ENCODE measurements around the gene SCO2.

Gene SCO2

GRCh38 chr22:50483556-50483955 lies 41.8 kb downstream of the SCO2 start:
- Histone ChIP-seq H3K27ac (ENCODE audit: insufficient read depth in 1 of 2, low read depth in 1 of 2, low read length in 2 of 2, poor library complexity in 1 of 2, severe bottlenecking in 2 of 2) (no peak overlapping the region), H3K9me3 (ENCODE audit: control extremely low read depth in 1 of 5, control insufficient read depth in 4 of 5, insufficient read depth in 2 of 5, low read depth in 1 of 5, low read length in 4 of 5) (no peaks in the 10 kb centered on the region), H3K27me3 (replicated peaks in 2 of 5; ENCODE audit: control insufficient read depth in 4 of 5, insufficient read depth in 5 of 5, low read length in 4 of 5) (peaks cover 0 to 51% (median 22%) of the 10 kb centered on the region in 5 experiments), H3K4me1 (ENCODE audit: control extremely low read depth in 1 of 4, control insufficient read depth in 4 of 4, insufficient read depth in 4 of 4, low read length in 3 of 4) (peaks cover 0 to 23% (median 18%) of the 10 kb centered on the region in 4 experiments), H3K36me3 (ENCODE audit: control insufficient read depth in 4 of 4, insufficient read depth in 4 of 4, low read length in 3 of 4) (no peaks in the 10 kb centered on the region), H3K4me3 (ENCODE audit: control insufficient read depth in 1 of 7, extremely low read depth in 1 of 7, insufficient read depth in 4 of 7, low read depth in 2 of 7, low read length in 6 of 7) (no peak overlapping the region)
- 97% methylated on average over 8 of the region's 8 CpGs for WGBS (ENCODE audit: insufficient coverage)
- POLR2A ChIA-PET: no interaction called here
- DNase-seq: no peak
- CTCF ChIA-PET: interaction anchor here (0.6 to 3.9 kb wide), 5 partner anchors 10 to 133 kb away, joined by 3 to 20 read pairs (median 3); no protein-coding TSS in a partner anchor

- CTCF ChIA-PET: interaction anchor here (1.0 to 1.1 kb wide), 3 partner anchors 10 to 126 kb away, joined by 3 to 4 read pairs (median 3); no protein-coding TSS in a partner anchor
- Histone ChIP-seq H3K27me3 (replicated peaks in 2 of 5; ENCODE audit: control insufficient read depth in 4 of 5, insufficient read depth in 5 of 5, low read length in 4 of 5) (peaks cover 0 to 53% (median 22%) of the 10 kb centered on the region in 5 experiments), H3K27ac (ENCODE audit: insufficient read depth in 1 of 2, low read depth in 1 of 2, low read length in 2 of 2, poor library complexity in 1 of 2, severe bottlenecking in 2 of 2) (no peak overlapping the region), H3K36me3 (ENCODE audit: control insufficient read depth in 4 of 4, insufficient read depth in 4 of 4, low read length in 3 of 4) (no peaks in the 10 kb centered on the region), H3K4me1 (ENCODE audit: control extremely low read depth in 1 of 4, control insufficient read depth in 4 of 4, insufficient read depth in 4 of 4, low read length in 3 of 4) (peaks cover 0 to 23% (median 18%) of the 10 kb centered on the region in 4 experiments), H3K4me3 (ENCODE audit: control insufficient read depth in 1 of 7, extremely low read depth in 1 of 7, insufficient read depth in 4 of 7, low read depth in 2 of 7, low read length in 6 of 7) (no peak overlapping the region), H3K9me3 (ENCODE audit: control extremely low read depth in 1 of 5, control insufficient read depth in 4 of 5, insufficient read depth in 2 of 5, low read depth in 1 of 5, low read length in 4 of 5) (no peaks in the 10 kb centered on the region)
- POLR2A ChIA-PET: no interaction called here
- 95% methylated on average over 10 of the region's 10 CpGs for WGBS (ENCODE audit: insufficient coverage)
- DNase-seq: no peak
These were observed 42.3 kb downstream of the SCO2 start for GRCh38 chr22:50483106-50483505.

DNA sequence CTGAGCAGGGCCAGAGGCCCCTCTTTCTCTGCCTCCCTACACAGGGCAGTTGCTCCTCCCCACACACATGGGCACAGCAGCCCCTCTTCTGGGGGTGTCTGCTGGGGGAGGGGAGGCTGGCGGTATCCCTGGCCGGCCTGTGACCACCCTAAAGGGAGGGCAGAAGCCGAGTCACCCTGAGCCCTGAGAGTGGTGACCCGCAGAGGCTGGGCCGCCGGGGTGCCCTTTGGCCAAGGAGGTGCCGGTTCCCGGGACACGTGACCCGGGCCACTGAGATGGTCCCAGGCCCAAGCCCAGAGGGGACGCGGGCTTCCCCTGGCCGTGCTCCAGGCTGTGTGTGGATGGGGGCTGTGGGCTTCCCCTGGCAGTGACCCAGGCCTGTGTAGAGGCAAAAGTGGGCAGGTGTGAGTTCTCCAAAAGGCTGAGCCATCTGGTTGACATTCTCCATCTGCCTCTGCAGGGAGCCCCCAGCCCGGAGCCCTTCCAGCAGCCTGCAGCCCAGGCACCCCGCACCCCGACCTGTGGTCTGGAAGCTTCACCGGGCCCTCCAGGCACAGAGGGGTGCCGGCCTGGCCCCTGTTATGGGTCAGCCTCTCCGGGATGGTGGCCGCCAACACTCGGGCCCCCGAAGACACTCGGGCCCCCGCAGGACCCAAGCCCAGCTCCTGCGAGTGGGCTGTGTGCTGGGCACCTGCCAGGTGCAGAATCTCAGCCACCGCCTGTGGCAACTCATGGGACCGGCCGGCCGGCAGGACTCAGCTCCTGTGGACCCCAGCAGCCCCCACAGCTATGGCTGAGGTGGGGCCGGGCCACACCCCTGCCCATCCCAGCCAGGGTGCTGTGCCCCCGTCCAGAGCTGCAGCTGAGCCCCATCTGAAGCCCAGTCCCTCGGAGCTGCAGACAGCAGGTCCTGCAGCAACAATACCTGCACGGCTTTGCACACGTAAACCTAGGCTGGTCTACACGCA lies 43.0 kb downstream of the SCO2 start:
- Histone ChIP-seq H3K4me3 (ENCODE audit: control insufficient read depth in 1 of 7, extremely low read depth in 1 of 7, insufficient read depth in 4 of 7, low read depth in 2 of 7, low read length in 6 of 7) (peak overlapping the region in 2 of 7 experiments; percentile 56 to 65), H3K9me3 (ENCODE audit: control extremely low read depth in 1 of 5, control insufficient read depth in 4 of 5, insufficient read depth in 2 of 5, low read depth in 1 of 5, low read length in 4 of 5) (no peaks in the 10 kb centered on the region), H3K36me3 (ENCODE audit: control insufficient read depth in 4 of 4, insufficient read depth in 4 of 4, low read length in 3 of 4) (no peaks in the 10 kb centered on the region), H3K27me3 (replicated peaks in 2 of 5; ENCODE audit: control insufficient read depth in 4 of 5, insufficient read depth in 5 of 5, low read length in 4 of 5) (peaks cover 0 to 53% (median 22%) of the 10 kb centered on the region in 5 experiments), H3K4me1 (ENCODE audit: control extremely low read depth in 1 of 4, control insufficient read depth in 4 of 4, insufficient read depth in 4 of 4, low read length in 3 of 4) (peaks cover 0 to 23% (median 18%) of the 10 kb centered on the region in 4 experiments), H3K27ac (ENCODE audit: insufficient read depth in 1 of 2, low read depth in 1 of 2, low read length in 2 of 2, poor library complexity in 1 of 2, severe bottlenecking in 2 of 2) (no peak overlapping the region)
- ChIA-PET CTCF (interaction anchor here (1.0 to 1.1 kb wide), 3 partner anchors 9 to 126 kb away, joined by 3 to 4 read pairs (median 3); no protein-coding TSS in a partner anchor), POLR2A (no interaction called here)
- 77% methylated on average over 34 of the region's 35 CpGs for WGBS (ENCODE audit: insufficient coverage)
- DNase-seq: peak in 2 of 3 donors; percentile 66 to 67

GRCh38 chr22:50481440-50482106 lies 43.8 kb downstream of the SCO2 start, which contains the start of gene ADM2:
Gene ADM2 (plus strand): TSS chr22:50481543. CDS start chr22:50481848, 305 bp downstream.
- CTCF ChIA-PET: interaction anchor here (1.4 kb wide), 1 partner anchor 19 kb away, joined by 5 read pairs; no protein-coding TSS in a partner anchor
- POLR2A ChIA-PET: interaction anchor here (0.7 kb wide), 1 partner anchor 13 kb away, joined by 4 read pairs; no protein-coding TSS in a partner anchor
- 4% methylated on average over 50 of the region's 70 CpGs for WGBS (ENCODE audit: insufficient coverage)
- DNase-seq: peak in 2 of 3 donors; percentile 50 to 54
- H3K9me3 ChIP-seq (ENCODE audit: control extremely low read depth in 1 of 5, control insufficient read depth in 4 of 5, insufficient read depth in 2 of 5, low read depth in 1 of 5, low read length in 4 of 5): no peaks in the 10 kb centered on the region
- H3K27ac ChIP-seq (ENCODE audit: insufficient read depth in 1 of 2, low read depth in 1 of 2, low read length in 2 of 2, poor library complexity in 1 of 2, severe bottlenecking in 2 of 2): no peak within 1 kb of the TSS
- H3K36me3 ChIP-seq (ENCODE audit: control insufficient read depth in 4 of 4, insufficient read depth in 4 of 4, low read length in 3 of 4): no peaks in the 10 kb centered on the region
- peaks cover 0 to 23% (median 18%) of the 10 kb centered on the region in 4 experiments for H3K4me1 ChIP-seq (ENCODE audit: control extremely low read depth in 1 of 4, control insufficient read depth in 4 of 4, insufficient read depth in 4 of 4, low read length in 3 of 4)
- H3K4me3 ChIP-seq (ENCODE audit: control insufficient read depth in 1 of 7, extremely low read depth in 1 of 7, insufficient read depth in 4 of 7, low read depth in 2 of 7, low read length in 6 of 7): peak within 1 kb of the TSS in 6 of 7 experiments; percentile 6 to 65 (median 54)
- peaks cover 0 to 53% (median 22%) of the 10 kb centered on the region in 5 experiments for H3K27me3 ChIP-seq (replicated peaks in 2 of 5; ENCODE audit: control insufficient read depth in 4 of 5, insufficient read depth in 5 of 5, low read length in 4 of 5)

DNA sequence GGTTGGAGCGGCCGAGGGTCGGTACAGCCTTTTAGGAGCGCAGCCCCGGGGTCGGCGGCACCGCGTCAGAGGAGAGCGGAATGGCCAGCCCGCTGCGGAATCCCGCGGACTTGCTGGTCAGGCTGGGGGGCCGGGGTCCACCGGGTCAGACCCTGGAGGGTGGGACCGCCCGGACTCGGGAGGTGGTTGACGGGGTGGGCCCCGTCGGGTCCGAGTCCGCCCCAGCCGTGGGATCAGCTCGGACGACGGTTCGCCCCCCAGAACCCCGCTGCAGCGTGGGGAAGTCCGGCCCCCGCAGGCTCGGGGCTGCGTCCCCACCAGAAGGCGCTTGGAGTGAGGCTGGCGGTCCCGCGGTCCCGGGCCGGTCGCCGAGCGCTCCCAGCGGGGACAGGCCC lies 44.4 kb downstream of the SCO2 start:
- Histone ChIP-seq H3K36me3 (ENCODE audit: control insufficient read depth in 4 of 4, insufficient read depth in 4 of 4, low read length in 3 of 4) (no peaks in the 10 kb centered on the region), H3K9me3 (ENCODE audit: control extremely low read depth in 1 of 5, control insufficient read depth in 4 of 5, insufficient read depth in 2 of 5, low read depth in 1 of 5, low read length in 4 of 5) (no peaks in the 10 kb centered on the region), H3K4me3 (ENCODE audit: control insufficient read depth in 1 of 7, extremely low read depth in 1 of 7, insufficient read depth in 4 of 7, low read depth in 2 of 7, low read length in 6 of 7) (peak overlapping the region in 6 of 7 experiments; percentile 6 to 65 (median 54)), H3K27me3 (replicated peaks in 2 of 5; ENCODE audit: control insufficient read depth in 4 of 5, insufficient read depth in 5 of 5, low read length in 4 of 5) (peaks cover 0 to 53% (median 22%) of the 10 kb centered on the region in 5 experiments), H3K4me1 (ENCODE audit: control extremely low read depth in 1 of 4, control insufficient read depth in 4 of 4, insufficient read depth in 4 of 4, low read length in 3 of 4) (peaks cover 0 to 23% (median 18%) of the 10 kb centered on the region in 4 experiments), H3K27ac (ENCODE audit: insufficient read depth in 1 of 2, low read depth in 1 of 2, low read length in 2 of 2, poor library complexity in 1 of 2, severe bottlenecking in 2 of 2) (no peak overlapping the region)
- 5% methylated on average over 35 of the region's 45 CpGs for WGBS (ENCODE audit: insufficient coverage)
- ChIA-PET CTCF (interaction anchor here (1.4 kb wide), 1 partner anchor 18 kb away, joined by 5 read pairs; no protein-coding TSS in a partner anchor), POLR2A (interaction anchor here (0.7 kb wide), 1 partner anchor 12 kb away, joined by 4 read pairs; no protein-coding TSS in a partner anchor)
- no peak for DNase-seq

- Histone ChIP-seq H3K4me3 (ENCODE audit: control insufficient read depth in 1 of 7, extremely low read depth in 1 of 7, insufficient read depth in 4 of 7, low read depth in 2 of 7, low read length in 6 of 7) (no peak overlapping the region), H3K27ac (ENCODE audit: insufficient read depth in 1 of 2, low read depth in 1 of 2, low read length in 2 of 2, poor library complexity in 1 of 2, severe bottlenecking in 2 of 2) (no peak overlapping the region), H3K4me1 (ENCODE audit: control extremely low read depth in 1 of 4, control insufficient read depth in 4 of 4, insufficient read depth in 4 of 4, low read length in 3 of 4) (peaks cover 0 to 24% (median 19%) of the 10 kb centered on the region in 4 experiments), H3K27me3 (replicated peaks in 2 of 5; ENCODE audit: control insufficient read depth in 4 of 5, insufficient read depth in 5 of 5, low read length in 4 of 5) (peaks cover 0 to 53% (median 22%) of the 10 kb centered on the region in 5 experiments), H3K9me3 (ENCODE audit: control extremely low read depth in 1 of 5, control insufficient read depth in 4 of 5, insufficient read depth in 2 of 5, low read depth in 1 of 5, low read length in 4 of 5) (no peaks in the 10 kb centered on the region), H3K36me3 (ENCODE audit: control insufficient read depth in 4 of 4, insufficient read depth in 4 of 4, low read length in 3 of 4) (no peaks in the 10 kb centered on the region)
- POLR2A ChIA-PET: interaction anchor here (1.2 to 1.3 kb wide), 2 partner anchors 8 to 11 kb away, joined by 3 read pairs; no protein-coding TSS in a partner anchor
- WGBS (ENCODE audit: insufficient coverage): 60% methylated on average over 6 of the region's 11 CpGs
- CTCF ChIA-PET: interaction anchor here (1.0 to 1.4 kb wide), 3 partner anchors 17 to 141 kb away, joined by 3 to 5 read pairs (median 3); no protein-coding TSS in a partner anchor
- peak in 2 of 3 donors; percentile 31 to 34 for DNase-seq
These were observed 45.7 kb downstream of the SCO2 start for GRCh38 chr22:50479721-50480120.
